ENCODE results near the gene NDUFS4.

NDUFS4 gene

DNA sequence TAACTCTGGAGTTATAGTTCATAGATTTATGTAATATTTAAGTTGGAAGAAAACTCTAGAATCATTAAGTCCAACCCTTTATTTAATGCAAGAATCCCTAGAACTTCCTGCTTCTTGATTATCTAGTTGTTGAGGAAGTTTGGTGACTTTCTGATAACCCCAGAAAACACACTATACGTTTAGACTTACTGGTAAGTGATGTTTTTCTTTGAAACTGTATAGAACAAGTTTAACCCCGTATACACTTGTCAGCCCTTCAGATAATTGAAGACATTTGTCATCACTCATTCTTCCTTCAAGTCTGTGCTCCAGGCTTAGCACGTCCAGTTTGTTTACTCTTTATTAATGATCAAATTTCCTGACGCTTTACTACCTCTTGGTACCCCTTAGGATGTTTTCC, 9.0 kb downstream of the NDUFS4 start:
- TF ChIP-seq, protein P1, sequence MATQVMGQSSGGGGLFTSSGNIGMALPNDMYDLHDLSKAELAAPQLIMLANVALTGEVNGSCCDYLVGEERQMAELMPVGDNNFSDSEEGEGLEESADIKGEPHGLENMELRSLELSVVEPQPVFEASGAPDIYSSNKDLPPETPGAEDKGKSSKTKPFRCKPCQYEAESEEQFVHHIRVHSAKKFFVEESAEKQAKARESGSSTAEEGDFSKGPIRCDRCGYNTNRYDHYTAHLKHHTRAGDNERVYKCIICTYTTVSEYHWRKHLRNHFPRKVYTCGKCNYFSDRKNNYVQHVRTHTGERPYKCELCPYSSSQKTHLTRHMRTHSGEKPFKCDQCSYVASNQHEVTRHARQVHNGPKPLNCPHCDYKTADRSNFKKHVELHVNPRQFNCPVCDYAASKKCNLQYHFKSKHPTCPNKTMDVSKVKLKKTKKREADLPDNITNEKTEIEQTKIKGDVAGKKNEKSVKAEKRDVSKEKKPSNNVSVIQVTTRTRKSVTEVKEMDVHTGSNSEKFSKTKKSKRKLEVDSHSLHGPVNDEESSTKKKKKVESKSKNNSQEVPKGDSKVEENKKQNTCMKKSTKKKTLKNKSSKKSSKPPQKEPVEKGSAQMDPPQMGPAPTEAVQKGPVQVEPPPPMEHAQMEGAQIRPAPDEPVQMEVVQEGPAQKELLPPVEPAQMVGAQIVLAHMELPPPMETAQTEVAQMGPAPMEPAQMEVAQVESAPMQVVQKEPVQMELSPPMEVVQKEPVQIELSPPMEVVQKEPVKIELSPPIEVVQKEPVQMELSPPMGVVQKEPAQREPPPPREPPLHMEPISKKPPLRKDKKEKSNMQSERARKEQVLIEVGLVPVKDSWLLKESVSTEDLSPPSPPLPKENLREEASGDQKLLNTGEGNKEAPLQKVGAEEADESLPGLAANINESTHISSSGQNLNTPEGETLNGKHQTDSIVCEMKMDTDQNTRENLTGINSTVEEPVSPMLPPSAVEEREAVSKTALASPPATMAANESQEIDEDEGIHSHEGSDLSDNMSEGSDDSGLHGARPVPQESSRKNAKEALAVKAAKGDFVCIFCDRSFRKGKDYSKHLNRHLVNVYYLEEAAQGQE (IDR thresholded peaks at IDR 0.05; ENCODE audit: low read depth), result no peak
- no peak for TF ChIP-seq TEAD4 (IDR thresholded peaks at IDR 0.05)
- no peak for TF ChIP-seq YY1 (IDR thresholded peaks at IDR 0.05; ENCODE audit: low read depth)
- no peak for TF ChIP-seq EGR1 (IDR thresholded peaks at IDR 0.05)
- TF ChIP-seq, protein P2, sequence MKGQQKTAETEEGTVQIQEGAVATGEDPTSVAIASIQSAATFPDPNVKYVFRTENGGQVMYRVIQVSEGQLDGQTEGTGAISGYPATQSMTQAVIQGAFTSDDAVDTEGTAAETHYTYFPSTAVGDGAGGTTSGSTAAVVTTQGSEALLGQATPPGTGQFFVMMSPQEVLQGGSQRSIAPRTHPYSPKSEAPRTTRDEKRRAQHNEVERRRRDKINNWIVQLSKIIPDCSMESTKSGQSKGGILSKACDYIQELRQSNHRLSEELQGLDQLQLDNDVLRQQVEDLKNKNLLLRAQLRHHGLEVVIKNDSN (IDR thresholded peaks at IDR 0.05), result no peak
- TF ChIP-seq TCF12 (IDR thresholded peaks at IDR 0.05; ENCODE audit: low read depth), result no peak
- TF ChIP-seq, protein P3, sequence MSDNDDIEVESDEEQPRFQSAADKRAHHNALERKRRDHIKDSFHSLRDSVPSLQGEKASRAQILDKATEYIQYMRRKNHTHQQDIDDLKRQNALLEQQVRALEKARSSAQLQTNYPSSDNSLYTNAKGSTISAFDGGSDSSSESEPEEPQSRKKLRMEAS (IDR thresholded peaks at IDR 0.05), result no peak
- TF ChIP-seq CREB1 (IDR thresholded peaks at IDR 0.05; ENCODE audit: low read depth), result no peak
- TF ChIP-seq FOXM1 (IDR thresholded peaks at IDR 0.05; ENCODE audit: borderline replicate concordance, low read depth), result no peak
- no peak for TF ChIP-seq EP300 (IDR thresholded peaks at IDR 0.05; ENCODE audit: borderline replicate concordance)
- TF ChIP-seq RAD21 (IDR thresholded peaks at IDR 0.05; ENCODE audit: low read depth), result no peak
- no peak for TF ChIP-seq NFIC (IDR thresholded peaks at IDR 0.05)
- TF ChIP-seq TAF1 (IDR thresholded peaks at IDR 0.05; ENCODE audit: low read depth), result no peak
- TF ChIP-seq CEBPB (IDR thresholded peaks at IDR 0.05), result no peak
- TF ChIP-seq ZBTB7A (IDR thresholded peaks at IDR 0.05; ENCODE audit: low read depth), result no peak

DNA sequence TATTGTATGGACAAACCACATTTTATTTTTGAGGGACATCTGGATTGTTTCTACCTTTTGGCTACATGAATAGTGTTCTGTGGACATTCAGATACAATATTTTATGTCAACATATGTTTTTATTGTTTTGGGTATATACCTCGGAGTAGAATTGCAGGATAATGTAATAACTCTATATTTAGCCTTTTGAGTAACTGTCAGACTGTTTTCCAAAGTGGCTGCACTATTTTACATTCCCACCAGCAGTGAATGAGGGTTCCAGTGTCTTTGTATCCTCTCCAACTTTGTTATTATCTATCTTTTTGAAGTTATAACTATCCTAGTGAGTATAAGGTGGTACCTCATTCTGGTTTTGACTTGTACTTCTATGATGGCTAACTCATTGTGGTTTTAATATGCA, 11.0 kb downstream of the NDUFS4 start:
- TF ChIP-seq EGR1 (IDR thresholded peaks at IDR 0.05), result no peak
- no peak for TF ChIP-seq RAD21 (IDR thresholded peaks at IDR 0.05; ENCODE audit: low read depth)
- no peak for TF ChIP-seq CREB1 (IDR thresholded peaks at IDR 0.05; ENCODE audit: low read depth)
- no peak for TF ChIP-seq ZBTB7A (IDR thresholded peaks at IDR 0.05; ENCODE audit: low read depth)
- no peak for TF ChIP-seq TAF1 (IDR thresholded peaks at IDR 0.05; ENCODE audit: low read depth)
- no peak for TF ChIP-seq FOXM1 (IDR thresholded peaks at IDR 0.05; ENCODE audit: borderline replicate concordance, low read depth)
- no peak for TF ChIP-seq NFIC (IDR thresholded peaks at IDR 0.05)
- TF ChIP-seq, protein P2 (IDR thresholded peaks at IDR 0.05), result no peak
- no peak for TF ChIP-seq CEBPB (IDR thresholded peaks at IDR 0.05)
- TF ChIP-seq TEAD4 (IDR thresholded peaks at IDR 0.05), result no peak
- TF ChIP-seq, protein P3 (IDR thresholded peaks at IDR 0.05), result no peak
- TF ChIP-seq, protein P1 (IDR thresholded peaks at IDR 0.05; ENCODE audit: low read depth), result no peak
- no peak for TF ChIP-seq TCF12 (IDR thresholded peaks at IDR 0.05; ENCODE audit: low read depth)
- TF ChIP-seq EP300 (IDR thresholded peaks at IDR 0.05; ENCODE audit: borderline replicate concordance), result no peak
- no peak for TF ChIP-seq YY1 (IDR thresholded peaks at IDR 0.05; ENCODE audit: low read depth)

DNA sequence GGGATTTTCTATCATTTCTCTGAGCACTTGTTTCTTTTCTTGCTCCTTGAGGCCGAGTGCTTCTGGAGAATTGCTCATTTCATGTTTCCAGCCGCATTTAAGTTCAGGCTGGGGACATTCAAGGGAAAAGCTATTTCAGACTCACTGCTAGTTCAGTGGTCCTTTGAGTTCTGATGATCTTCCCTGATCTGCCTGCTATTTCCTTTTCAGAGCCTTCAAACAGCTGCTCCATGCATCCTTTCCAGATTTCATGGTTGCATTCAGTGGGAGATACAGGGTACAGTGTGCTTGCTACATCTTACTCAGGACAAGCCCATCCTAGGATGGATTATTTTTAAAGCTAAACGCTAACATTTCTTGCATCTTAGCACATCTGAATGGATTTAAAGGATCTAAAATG, 14.7 kb downstream of the NDUFS4 start:
- TF ChIP-seq RAD21 (IDR thresholded peaks at IDR 0.05; ENCODE audit: low read depth), result no peak
- no peak for TF ChIP-seq EGR1 (IDR thresholded peaks at IDR 0.05)
- TF ChIP-seq, protein P2 (IDR thresholded peaks at IDR 0.05), result no peak
- TF ChIP-seq, protein P3 (IDR thresholded peaks at IDR 0.05), result no peak
- TF ChIP-seq ZBTB7A (IDR thresholded peaks at IDR 0.05; ENCODE audit: low read depth), result no peak
- TF ChIP-seq NFIC (IDR thresholded peaks at IDR 0.05), result no peak
- no peak for TF ChIP-seq FOXM1 (IDR thresholded peaks at IDR 0.05; ENCODE audit: borderline replicate concordance, low read depth)
- no peak for TF ChIP-seq CEBPB (IDR thresholded peaks at IDR 0.05)
- TF ChIP-seq TAF1 (IDR thresholded peaks at IDR 0.05; ENCODE audit: low read depth), result no peak
- TF ChIP-seq, protein P1 (IDR thresholded peaks at IDR 0.05; ENCODE audit: low read depth), result no peak

DNA sequence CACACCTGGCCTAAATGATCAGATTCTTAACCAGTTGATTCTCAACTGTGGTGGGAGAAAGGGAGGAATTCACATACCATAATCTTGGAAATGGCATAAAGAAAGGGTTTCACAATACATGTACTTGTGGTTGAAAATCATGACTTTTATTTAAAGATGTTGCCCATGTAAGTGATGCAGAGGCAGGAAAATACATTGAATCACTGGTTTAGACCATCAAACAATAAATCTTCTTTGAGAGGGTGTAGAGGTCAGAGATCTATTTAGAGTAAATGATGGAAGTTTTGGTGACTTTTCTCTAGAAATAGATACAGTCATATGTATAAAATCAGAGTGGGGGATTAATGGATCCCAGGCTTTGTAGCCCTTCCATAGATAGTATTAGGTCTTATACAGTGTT, 15.4 kb downstream of the NDUFS4 start:
- TF ChIP-seq FOXM1 (IDR thresholded peaks at IDR 0.05; ENCODE audit: borderline replicate concordance, low read depth) (no peak), TCF12 (IDR thresholded peaks at IDR 0.05; ENCODE audit: low read depth) (no peak), TEAD4 (IDR thresholded peaks at IDR 0.05) (no peak), EP300 (IDR thresholded peaks at IDR 0.05; ENCODE audit: borderline replicate concordance) (no peak), TAF1 (IDR thresholded peaks at IDR 0.05; ENCODE audit: low read depth) (no peak), RAD21 (IDR thresholded peaks at IDR 0.05; ENCODE audit: low read depth) (no peak), EGR1 (IDR thresholded peaks at IDR 0.05) (no peak)
- TF ChIP-seq, protein P1 (IDR thresholded peaks at IDR 0.05; ENCODE audit: low read depth), result no peak
- TF ChIP-seq, protein P2 (IDR thresholded peaks at IDR 0.05), result no peak
- TF ChIP-seq, protein P3 (IDR thresholded peaks at IDR 0.05), result no peak

Measured in Ishikawa (cell line).